ENCODE measurements around the gene MED13L. TPM values are rescaled to one million over a fixed set of nuclear protein-coding genes. Genes with fewer than 3 reads are reported as not detected.
A peak's percentile ranks its signal among the peaks of the same experiment; 100 is the strongest.

MED13L gene
- total and polyA plus RNA-seq, 8 donors = 92.4 to 123 (median 97.0) TPM

- ATAC-seq (peak; percentile 47), DNase-seq (no peak)
- H3K27me3 ChIP-seq = no peaks in the 10 kb centered on the region
- H3K4me3 ChIP-seq = no peak overlapping the region
- intact Hi-C loops (cut with DNase I) = no loop called here
- H3K4me1 ChIP-seq = peaks cover 20 to 87% of the 10 kb centered on the region in 2 donors
- no peaks in the 10 kb centered on the region for H3K36me3 ChIP-seq
- TF ChIP-seq, protein P1, sequence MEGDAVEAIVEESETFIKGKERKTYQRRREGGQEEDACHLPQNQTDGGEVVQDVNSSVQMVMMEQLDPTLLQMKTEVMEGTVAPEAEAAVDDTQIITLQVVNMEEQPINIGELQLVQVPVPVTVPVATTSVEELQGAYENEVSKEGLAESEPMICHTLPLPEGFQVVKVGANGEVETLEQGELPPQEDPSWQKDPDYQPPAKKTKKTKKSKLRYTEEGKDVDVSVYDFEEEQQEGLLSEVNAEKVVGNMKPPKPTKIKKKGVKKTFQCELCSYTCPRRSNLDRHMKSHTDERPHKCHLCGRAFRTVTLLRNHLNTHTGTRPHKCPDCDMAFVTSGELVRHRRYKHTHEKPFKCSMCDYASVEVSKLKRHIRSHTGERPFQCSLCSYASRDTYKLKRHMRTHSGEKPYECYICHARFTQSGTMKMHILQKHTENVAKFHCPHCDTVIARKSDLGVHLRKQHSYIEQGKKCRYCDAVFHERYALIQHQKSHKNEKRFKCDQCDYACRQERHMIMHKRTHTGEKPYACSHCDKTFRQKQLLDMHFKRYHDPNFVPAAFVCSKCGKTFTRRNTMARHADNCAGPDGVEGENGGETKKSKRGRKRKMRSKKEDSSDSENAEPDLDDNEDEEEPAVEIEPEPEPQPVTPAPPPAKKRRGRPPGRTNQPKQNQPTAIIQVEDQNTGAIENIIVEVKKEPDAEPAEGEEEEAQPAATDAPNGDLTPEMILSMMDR (IDR thresholded peaks at IDR 0.05) = no peak
- H3K27ac ChIP-seq = no peak overlapping the region
- no peaks in the 10 kb centered on the region for H3K9me3 ChIP-seq
Observed at GRCh38 chr12:116266168-116266601, 11.3 kb downstream of the MED13L start.

- H3K9me3 ChIP-seq = no peaks in the 10 kb centered on the region
- no peaks in the 10 kb centered on the region for H3K27me3 ChIP-seq
- no peak for ATAC-seq
- H3K4me1 ChIP-seq = peaks cover 20 to 90% of the 10 kb centered on the region in 2 donors
- no peak overlapping the region for H3K4me3 ChIP-seq
- TF ChIP-seq, protein P1 (IDR thresholded peaks at IDR 0.05) = no peak
- DNase-seq = no peak
- intact Hi-C loops (cut with DNase I) = no loop called here
- no peaks in the 10 kb centered on the region for H3K36me3 ChIP-seq
- no peak overlapping the region for H3K27ac ChIP-seq
Observed at GRCh38 chr12:116265351-116266147, 11.9 kb downstream of the MED13L start.

GRCh38 chr12:116264525-116265070, 12.9 kb downstream of the MED13L start:
- peaks cover 20 to 87% of the 10 kb centered on the region in 2 donors for H3K4me1 ChIP-seq
- TF ChIP-seq, protein P1 (IDR thresholded peaks at IDR 0.05) = no peak
- ATAC-seq = no peak
- no peaks in the 10 kb centered on the region for H3K27me3 ChIP-seq
- intact Hi-C loops (cut with DNase I) = no loop called here
- no peaks in the 10 kb centered on the region for H3K36me3 ChIP-seq
- no peak overlapping the region for H3K4me3 ChIP-seq
- no peaks in the 10 kb centered on the region for H3K9me3 ChIP-seq
- no peak overlapping the region for H3K27ac ChIP-seq
- DNase-seq = no peak

DNA sequence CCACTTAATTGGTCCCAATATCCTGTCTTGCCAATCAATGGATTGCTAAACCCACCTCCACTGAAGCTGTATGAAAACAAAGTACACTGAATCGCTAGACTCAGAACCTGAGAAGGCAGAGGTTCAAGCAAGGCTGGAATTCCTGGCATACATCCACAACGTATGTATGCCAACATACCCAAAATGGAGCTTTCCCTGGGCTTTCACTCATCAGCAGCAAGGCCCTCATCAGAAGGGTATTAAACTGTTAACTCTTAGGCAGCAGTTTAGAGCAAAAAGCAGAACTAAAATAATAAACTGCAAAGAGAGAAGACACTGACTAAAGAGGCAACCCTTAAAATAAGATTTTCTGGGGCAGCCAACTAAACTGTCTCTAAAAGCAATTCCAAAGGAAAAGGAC, 13.6 kb downstream of the MED13L start:
- no peaks in the 10 kb centered on the region for H3K27me3 ChIP-seq
- intact Hi-C loops (cut with DNase I) = no loop called here
- H3K4me3 ChIP-seq = no peak overlapping the region
- TF ChIP-seq, protein P1 (IDR thresholded peaks at IDR 0.05) = no peak
- no peaks in the 10 kb centered on the region for H3K9me3 ChIP-seq
- no peak for DNase-seq
- peaks cover 20 to 90% of the 10 kb centered on the region in 2 donors for H3K4me1 ChIP-seq
- no peaks in the 10 kb centered on the region for H3K36me3 ChIP-seq
- no peak overlapping the region for H3K27ac ChIP-seq
- no peak for ATAC-seq

DNA sequence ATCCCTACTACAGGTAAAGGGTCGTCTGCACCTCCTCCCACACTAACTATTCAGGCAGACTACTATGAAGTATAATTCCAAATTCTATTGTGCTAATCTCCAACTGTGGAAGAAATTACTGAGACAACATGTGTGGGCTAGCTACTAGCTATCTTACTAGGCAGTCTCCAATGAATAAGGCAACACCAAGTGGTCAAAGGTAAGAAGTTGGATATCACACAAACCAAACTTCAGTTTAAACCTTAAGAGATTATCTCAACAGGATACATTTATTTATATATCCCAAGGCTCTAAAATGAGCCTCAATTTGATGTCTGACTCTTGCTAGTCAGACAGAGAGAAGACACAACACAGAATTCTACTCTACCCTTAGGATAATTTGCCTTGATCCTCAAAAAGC, 14.1 kb downstream of the MED13L start:
- no peak overlapping the region for H3K4me3 ChIP-seq
- DNase-seq (no peak), ATAC-seq (no peak)
- peaks cover 20 to 92% of the 10 kb centered on the region in 2 donors for H3K4me1 ChIP-seq
- intact Hi-C loops (cut with DNase I) = no loop called here
- no peak overlapping the region for H3K27ac ChIP-seq
- no peaks in the 10 kb centered on the region for H3K27me3 ChIP-seq
- H3K9me3 ChIP-seq = no peaks in the 10 kb centered on the region
- TF ChIP-seq, protein P1 (IDR thresholded peaks at IDR 0.05) = no peak
- no peaks in the 10 kb centered on the region for H3K36me3 ChIP-seq

Data from left lung (tissue), 10 donors.